ENCODE results near the gene HNF4A. TPM values are rescaled to one million over a fixed set of nuclear protein-coding genes. Genes with fewer than 3 reads are reported as not detected.
"Not testable (repeated sequence)": the region's sequence is repeated elsewhere in the genome, so short reads cannot be mapped to it uniquely, and the experiment has no call there.

Gene HNF4A
- polyA plus RNA-seq, 1 donor: not detected

DNA sequence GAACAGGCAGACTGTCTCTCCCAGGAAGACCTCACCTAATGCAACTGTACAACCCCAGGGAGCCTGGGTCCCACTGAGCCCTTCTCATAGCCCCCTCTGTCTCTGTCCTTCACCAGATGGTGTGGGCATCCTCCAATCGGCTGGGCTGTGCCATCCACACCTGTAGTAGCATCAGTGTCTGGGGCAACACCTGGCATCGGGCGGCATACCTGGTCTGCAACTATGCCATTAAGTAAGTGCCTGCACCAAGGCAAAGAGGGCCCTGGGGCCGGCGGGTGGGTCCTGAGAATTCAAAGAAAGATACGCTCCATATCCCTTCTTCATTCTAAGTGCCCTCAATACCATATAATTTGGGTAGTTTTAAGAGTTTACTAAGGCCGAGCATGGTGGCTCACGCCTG, 10.4 kb upstream of the HNF4A start:
- DNase-seq (ENCODE audit: low read depth): no peak

GRCh38 chr20:44345941-44346340, 9.6 kb upstream of the HNF4A start:
- not testable (repeated sequence) for DNase-seq (ENCODE audit: low read depth)

DNA sequence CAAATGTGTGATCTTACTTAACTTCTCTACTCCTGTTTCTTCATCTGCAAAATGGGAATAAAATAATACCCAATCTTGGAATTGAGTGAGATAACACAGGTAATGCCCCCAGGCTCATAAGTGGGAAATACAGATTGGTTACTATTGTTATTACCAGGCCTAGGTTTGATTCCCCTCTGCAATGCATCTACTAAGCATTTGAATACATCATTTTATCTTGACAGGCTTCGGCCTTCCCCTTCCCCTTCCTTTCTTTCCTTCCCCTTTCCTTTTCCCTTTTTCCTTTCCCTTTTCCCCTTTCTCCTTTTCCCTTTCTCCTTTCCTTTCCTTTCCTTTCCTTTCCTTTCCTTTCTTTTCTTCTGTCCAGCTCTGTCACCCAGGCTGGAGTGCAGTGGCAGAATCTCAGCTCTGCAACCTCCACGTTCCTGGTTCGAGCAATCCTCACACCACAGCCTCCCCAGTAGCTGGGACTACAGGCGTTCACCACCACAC, 7.3 kb upstream of the HNF4A start:
- DNase-seq (ENCODE audit: low read depth): no peak

- no peak for DNase-seq (ENCODE audit: low read depth)
These were observed 6.2 kb upstream of the HNF4A start for GRCh38 chr20:44349349-44349748.

- DNase-seq (ENCODE audit: low read depth): no peak
These were observed 4.9 kb upstream of the HNF4A start for GRCh38 chr20:44350567-44350966.

- no peak for DNase-seq (ENCODE audit: low read depth)
These were observed 461 bp upstream of the HNF4A start for GRCh38 chr20:44354979-44355497.

GRCh38 chr20:44356353-44356723, 839 bp downstream of the HNF4A start:
- DNase-seq (ENCODE audit: low read depth): no peak

- no peak for DNase-seq (ENCODE audit: low read depth)
These were observed 1.5 kb downstream of the HNF4A start for GRCh38 chr20:44357020-44357419.

DNA sequence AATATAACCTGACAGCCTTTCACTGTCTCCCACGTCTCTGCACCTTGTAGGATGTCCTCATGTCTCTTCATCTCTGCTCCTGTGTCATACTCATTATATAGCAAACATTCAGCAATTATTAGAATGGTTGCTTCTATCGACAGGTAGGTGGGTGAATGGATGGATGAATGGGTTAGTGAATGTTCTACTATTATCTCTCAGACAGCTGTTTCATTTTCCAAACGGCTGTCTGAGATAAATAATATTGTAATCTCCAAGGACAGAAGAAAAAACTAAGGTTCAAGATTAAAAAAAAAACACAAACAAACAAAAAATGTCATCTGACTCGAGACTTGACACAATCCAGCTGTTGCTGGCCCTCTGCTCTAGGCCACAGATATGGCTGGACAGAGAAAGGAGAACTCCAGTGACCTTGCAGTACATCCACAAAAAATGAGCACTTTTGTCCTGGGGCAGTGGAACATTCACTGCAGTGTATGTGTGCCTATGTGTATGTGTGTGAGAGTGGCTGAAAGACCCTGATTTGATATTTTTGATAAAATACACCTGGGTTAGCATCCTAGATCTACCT, 2.1 kb downstream of the HNF4A start:
- DNase-seq (ENCODE audit: low read depth): no peak

DNA sequence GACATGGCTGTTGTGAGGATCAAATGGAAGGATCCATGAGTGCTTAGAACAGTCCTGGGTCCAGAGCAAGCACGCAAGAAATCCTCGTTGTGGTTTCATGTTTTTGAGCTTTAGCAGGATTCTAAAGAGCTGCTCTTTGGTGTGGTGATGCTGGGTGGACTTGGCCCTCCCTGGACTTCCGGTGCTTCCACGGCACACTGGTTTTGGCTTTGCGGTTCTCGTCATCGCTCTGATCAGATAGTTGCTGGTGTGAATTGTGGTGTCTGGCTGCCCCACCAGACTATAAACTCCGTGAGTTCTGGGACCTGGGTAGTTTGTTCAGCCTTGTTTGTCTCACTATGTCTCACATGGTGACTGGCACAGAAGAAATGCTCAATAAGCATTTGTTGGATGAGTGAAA, 3.3 kb downstream of the HNF4A start:
- no peak for DNase-seq (ENCODE audit: low read depth)

DNA sequence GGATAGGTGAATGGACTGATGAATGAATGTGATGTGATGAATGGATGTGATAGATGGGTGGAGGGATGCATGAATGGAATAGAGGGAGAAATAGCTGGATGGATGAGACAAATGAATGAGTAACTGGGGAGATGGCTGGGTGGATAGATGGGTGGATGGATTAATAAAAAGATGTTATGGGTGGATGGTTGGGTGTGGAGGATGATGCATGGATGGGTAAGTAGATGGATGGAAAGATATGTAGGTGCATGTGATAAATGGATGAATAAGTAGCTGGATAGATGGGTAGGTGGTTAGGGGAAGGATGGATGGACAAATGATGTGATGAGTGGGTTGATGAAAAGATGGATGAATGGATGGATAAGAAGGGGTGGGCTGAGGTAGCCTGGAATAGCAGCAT, 4.7 kb downstream of the HNF4A start:
- DNase-seq (ENCODE audit: low read depth): no peak

DNA sequence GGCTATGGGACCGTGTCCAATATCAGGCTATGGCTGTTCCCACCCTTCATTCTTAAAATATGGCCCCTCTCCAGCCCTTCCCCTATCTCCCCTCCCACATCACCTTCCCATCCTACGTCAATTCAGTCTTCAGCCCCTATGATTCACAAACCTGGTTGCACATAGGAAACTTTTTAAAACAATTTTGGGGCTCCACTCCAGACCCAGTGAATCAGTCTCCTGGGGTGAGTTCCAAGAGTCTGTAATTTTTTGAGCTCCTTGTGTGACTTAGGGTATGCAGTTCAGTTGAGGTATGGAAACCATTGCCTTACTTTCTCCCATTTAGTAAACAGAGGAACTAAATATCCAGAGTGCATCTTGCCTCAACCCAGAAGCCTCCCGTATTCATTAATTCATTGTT, 5.5 kb downstream of the HNF4A start:
- DNase-seq (ENCODE audit: low read depth): no peak

DNA sequence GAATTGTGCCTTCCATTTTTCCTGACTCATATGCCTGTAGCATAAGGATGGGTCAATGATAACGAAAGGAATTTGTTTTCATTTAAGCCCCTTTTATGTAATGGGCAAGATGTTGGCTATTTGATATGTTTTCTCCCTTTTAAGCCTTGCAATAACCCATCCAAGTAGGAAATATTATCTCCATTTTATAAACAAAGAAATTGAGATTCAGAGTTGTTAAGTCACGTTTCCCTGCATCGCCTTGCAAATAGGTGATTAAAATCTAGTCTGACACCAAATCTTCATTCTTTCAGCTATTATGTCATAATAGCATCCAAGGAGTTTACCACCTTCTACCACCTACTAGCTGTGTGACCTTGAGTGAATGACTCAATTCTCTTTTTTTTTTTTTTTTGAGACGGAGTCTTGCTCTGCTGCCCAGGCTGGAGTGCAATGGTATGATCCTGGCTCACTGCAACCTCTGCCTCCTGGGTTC, 7.0 kb downstream of the HNF4A start:
- DNase-seq (ENCODE audit: low read depth): no peak

DNA sequence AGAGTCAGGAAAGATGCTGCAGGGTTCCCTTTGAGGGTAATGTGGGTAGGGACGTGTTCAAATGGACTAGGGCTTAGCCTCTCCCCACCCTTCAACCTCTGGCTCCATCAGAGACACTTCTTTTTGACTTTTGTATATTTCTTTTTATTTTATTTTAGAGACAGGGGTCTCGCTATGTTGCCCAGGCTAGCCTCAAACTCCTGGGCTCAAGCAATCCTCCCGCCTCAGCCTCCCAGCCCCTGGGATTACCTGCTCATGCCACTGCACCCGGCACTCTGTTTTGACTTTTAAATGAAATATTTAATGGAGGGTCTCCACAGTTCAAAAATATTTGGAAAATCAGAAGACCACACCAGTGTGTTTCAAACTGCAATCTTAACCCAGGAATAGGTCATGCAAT, 8.6 kb downstream of the HNF4A start:
- no peak for DNase-seq (ENCODE audit: low read depth)

GRCh38 chr20:44364780-44365179, 9.3 kb downstream of the HNF4A start:
- no peak for DNase-seq (ENCODE audit: low read depth)

DNA sequence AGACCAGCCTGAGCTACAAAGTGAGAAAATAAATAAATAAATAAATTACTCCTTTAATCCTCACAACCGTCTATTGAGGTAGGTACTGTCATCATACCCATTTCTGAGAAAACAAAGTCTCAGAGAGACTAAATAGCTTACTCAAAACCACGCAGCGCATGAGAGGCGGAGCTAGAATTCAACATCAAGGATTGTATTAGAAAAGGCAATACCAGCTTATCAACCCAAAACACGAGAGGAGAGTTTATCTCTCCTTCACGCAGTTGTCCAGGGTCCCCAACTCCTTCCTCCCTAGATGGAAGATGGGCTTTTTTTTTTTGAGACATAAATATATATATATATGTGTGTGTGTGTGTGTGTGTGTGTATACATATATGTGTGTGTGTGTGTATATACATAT, 12.2 kb downstream of the HNF4A start:
- no peak for DNase-seq (ENCODE audit: low read depth)

- DNase-seq (ENCODE audit: low read depth): no peak
These were observed 15.2 kb downstream of the HNF4A start for GRCh38 chr20:44370639-44371218.

GRCh38 chr20:44382641-44383040, 27.1 kb downstream of the HNF4A start:
- no peak for DNase-seq (ENCODE audit: low read depth)

DNA sequence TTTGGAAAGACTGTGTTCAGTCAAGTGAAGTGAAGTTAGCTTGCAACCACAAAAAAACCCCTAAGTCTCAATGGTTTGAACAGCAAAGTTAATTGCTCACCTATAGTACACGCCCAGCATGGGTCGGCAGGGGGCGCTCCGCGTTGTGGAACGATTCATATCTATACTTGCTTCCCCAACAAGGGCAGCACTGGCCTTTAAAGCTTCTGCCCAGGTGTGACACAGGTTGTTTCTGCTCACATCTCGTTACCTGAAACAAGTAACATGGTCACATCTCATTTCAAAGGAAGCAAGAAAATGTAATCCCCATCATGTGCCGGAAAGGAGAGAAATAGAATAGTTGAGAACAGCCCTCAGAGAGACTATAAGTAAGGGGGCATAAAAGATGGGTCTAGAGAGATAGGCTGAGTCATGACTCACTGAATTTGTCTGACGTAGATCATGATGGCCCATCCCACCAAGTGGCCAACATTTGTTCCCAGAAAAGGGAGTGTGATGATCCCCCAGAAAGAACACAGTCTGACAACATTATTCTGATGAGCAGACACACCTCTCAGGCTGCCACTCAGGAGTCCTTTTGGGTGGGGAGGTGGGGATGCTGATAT, 29.0 kb downstream of the HNF4A start:
- no peak for DNase-seq (ENCODE audit: low read depth)

DNA sequence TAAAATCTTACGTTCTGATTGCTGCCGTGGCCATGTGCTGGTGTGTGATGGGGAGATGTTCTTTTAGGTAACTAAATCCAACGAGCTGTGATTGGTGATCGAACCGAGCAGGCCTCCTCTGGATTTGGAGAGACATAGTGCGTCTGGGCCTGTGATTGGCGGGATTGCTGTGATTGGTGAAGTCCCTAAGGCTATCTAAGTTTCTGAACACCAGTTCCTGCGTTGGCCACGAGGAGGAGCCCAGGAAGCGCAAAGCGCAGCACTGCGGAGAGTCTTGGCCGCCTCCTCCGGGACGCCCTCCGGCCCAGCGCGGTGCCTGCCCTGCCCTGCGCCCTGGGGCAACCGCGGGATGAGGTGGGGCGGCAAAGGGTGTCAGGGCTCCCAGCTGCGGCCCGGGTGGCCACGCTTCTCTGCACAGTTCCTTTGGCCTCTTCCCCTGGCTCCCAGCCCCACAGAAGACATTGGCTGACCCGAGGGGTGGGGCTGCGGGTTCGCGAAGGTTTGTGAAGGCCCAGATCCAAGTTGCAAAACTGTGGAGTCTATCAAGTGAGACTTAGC, 33.0 kb downstream of the HNF4A start:
- DNase-seq (ENCODE audit: low read depth): no peak

DNA sequence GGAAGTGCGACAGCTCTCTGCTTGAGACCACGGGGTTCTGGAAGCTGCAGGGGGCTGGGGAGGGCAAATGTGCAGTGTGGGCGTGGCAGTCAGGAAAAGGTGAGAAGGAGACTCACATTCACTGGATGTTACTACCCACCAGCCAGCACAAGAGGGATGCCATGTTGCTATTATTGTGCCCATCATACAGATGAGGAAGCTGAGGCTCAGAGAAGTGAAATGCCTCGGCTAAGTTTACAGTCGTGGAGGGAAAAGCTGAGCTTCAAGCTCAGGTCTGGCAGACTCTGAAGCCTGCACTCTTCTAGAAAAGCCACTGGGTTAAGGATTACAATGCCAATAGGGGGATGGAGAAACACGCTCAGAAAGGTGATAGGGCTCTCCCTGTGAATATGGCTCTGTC, 34.4 kb downstream of the HNF4A start:
- no peak for DNase-seq (ENCODE audit: low read depth)

GRCh38 chr20:44390280-44390679, 34.8 kb downstream of the HNF4A start:
- no peak for DNase-seq (ENCODE audit: low read depth)

All from forelimb muscle (tissue), 1 donor.